ENCODE data around the gene GNAI2. TPM values are rescaled to one million over a fixed set of nuclear protein-coding genes. Genes with fewer than 3 reads are reported as not detected.

The GNAI2 gene
- total RNA-seq, 4 donors from 2014 or later: 208 to 300 (median 249) TPM

DNA sequence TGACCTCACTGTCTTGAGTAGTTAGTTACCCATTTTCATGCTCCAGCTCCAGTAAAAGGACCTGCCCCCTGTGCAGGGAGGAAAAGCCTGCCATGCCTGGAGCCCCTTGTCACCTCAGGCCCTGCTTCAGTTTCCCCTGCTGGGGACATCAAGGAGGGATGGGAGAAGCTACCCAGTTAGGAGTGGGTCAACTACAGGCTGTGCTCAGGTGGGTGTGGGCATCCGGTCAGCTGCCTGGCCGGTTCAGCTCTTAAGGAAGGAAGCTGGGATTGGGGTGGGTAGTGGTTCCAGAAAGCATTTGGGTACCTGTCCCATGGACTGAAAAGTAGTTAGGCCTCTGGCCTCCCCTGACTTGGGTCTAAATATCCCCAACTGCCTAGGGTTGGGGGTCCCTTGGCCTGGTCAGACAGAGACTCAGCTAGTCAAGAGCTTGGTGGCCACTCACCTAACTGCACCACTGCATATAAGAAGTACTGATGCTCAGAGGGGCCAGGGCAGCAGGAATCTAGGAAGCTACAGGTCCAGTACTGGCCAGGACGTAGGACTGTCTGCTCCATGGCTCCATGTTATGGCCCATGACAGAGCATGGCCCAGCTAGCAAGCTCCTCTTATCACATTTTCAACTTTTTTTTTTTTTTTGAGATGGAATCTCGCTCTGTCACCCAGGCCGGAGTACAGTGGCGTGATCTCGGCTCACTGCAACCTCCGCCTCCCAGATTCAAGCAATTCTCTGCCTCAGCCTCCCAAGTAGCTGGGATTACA is 43.4 kb downstream of the GNAI2 start:
- TF ChIP-seq, protein P1, sequence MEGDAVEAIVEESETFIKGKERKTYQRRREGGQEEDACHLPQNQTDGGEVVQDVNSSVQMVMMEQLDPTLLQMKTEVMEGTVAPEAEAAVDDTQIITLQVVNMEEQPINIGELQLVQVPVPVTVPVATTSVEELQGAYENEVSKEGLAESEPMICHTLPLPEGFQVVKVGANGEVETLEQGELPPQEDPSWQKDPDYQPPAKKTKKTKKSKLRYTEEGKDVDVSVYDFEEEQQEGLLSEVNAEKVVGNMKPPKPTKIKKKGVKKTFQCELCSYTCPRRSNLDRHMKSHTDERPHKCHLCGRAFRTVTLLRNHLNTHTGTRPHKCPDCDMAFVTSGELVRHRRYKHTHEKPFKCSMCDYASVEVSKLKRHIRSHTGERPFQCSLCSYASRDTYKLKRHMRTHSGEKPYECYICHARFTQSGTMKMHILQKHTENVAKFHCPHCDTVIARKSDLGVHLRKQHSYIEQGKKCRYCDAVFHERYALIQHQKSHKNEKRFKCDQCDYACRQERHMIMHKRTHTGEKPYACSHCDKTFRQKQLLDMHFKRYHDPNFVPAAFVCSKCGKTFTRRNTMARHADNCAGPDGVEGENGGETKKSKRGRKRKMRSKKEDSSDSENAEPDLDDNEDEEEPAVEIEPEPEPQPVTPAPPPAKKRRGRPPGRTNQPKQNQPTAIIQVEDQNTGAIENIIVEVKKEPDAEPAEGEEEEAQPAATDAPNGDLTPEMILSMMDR (IDR thresholded peaks at IDR 0.05; ENCODE audit: low read depth): no peak

DNA sequence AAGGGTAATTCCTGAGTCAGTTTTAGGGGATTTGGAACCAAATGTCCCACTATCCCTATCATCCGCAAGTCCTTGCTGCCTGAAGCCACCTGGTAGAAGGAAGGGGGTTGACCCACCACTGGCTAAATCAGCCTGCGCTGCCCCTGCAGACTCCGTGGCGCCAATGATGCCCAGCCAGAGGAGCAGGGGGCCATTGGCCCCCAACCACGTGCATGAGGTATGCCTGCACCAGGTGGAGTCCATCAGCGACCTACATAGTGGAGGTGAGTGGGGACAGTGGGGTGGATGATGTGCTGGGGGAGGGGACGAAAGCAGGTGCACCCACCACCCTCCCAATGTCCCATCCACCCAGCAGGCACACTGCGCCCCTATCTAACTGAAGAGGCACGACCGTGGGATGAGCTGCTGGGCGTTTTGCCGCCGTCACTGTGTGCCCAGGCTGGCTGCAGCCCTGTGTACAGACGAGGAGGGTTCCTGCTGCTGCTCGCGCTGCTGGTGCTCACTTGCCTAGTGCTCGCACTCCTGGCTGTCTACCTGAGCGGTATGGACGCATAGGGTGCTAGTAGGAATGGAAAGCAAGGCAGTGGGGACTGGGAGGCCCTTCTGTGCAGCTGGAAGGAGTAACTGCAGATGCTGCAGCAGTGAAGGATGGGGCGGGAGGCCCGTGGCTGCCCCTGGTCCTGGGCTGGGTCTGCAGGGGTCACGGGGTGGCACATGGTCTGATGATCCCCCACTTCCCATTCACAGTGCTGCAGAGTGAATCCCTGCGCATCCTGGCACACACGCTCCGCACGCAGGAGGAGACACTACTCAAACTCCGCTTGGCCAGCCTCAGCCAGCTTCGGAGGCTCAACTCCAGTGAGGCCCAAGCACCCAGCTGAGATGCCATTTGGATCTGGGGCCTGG is 50.6 kb downstream of the GNAI2 start:
- TF ChIP-seq, protein P1 (IDR thresholded peaks at IDR 0.05; ENCODE audit: low read depth): no peak

DNA sequence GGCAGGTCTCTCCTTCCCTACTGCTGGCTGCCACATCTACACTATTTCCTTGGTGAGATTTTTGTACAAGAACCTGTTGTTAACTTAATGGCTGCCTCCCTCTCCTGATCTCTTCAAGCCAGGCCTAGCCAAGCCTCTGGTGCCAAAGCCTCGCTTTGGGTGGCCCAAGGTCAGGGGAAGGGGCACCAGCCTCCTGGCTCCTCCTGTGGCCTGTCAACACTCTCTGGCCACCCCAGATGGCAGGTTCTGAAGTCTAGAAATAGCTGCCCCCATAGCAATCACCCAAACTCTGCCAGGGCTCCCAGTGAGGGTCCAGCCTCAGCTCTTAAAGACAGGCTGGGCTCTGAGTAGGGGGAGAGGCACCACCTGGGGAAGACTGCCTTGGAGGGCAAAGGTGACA is 51.3 kb downstream of the GNAI2 start:
- TF ChIP-seq, protein P1 (IDR thresholded peaks at IDR 0.05; ENCODE audit: low read depth): no peak

DNA sequence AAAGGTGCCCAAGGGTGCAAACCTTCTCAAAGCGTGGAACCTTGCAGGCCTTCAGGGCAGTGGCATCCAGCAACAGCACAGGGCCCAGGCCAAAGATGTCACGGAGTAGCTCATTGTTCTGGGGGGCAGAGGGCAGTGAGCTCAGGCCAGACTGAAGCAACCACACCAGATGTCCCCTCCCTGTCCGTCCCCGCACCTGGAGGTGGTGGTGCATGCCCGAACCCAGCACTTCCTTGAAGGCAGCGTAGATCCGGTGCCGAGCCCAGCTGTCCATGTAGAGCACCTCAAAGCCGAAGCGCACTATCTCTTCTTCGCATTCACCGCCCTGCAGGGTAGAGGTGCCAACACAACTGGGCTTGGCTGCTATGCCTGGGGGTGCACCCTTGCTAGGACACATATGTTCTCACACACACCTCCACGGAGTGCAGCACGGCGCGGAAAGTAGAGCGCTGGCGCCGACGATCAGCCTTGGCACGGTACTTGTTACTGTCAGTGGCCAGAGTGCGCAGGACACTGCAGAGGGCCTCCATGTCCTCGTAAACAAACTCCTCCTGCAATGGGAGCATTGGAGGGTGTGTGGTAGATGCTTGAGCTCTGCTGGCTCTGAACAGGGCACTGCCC is 52.5 kb downstream of the GNAI2 start:
- TF ChIP-seq, protein P1 (IDR thresholded peaks at IDR 0.05; ENCODE audit: low read depth): no peak

DNA sequence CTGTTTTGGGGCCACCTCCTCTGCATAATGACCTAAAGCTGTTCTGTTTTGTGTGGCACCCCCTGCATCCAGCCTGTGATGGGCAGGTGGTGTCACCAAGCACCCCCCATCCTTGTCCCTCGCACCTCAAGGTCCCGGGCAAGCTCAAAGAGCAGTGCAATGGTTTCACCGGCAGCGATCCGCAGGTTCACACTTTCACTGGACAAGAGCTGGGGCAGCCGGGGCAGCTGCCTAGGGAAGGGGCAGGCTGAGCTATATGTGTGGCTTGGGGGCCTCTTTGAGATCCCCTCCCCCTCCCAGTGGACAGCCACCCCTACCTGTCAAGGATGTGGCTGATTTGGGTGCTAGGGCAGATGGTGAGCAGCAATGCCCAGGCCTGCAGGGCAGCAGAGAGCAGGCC is 53.1 kb downstream of the GNAI2 start:
- TF ChIP-seq, protein P1 (IDR thresholded peaks at IDR 0.05; ENCODE audit: low read depth): no peak

DNA sequence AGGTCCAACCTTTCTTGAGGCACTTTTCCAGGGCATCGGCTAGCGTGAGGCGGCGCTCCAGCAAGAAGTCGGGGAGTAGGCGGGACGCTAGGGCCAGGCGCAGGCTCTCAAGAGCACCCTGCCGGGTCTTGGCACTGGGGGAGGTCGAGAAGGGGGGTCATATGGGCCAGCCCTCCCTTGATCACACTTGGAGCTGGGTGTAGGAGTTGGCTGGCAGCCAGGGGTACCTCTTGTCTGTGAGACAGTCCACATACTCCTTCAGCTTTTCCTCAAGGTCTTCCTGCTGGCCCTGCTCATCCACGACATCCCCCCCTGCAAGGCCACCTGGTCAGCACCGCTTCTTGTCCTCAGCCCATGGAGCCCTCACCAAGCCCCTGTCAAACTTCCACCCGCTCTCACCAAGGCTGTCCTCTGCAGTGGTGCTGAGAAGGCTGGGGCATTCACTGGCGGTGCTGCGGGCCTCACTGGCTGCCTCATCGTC is 54.2 kb downstream of the GNAI2 start:
- TF ChIP-seq, protein P1 (IDR thresholded peaks at IDR 0.05; ENCODE audit: low read depth): no peak

All from subcutaneous adipose tissue (tissue), 4 donors.